WI38 (cell line): ENCODE measurements around the gene SLC6A9.

ENCODE experiments used
- H3K4me3 ChIP-seq: 2 replicates; pipeline ENCODE4 v1.5.1; 2011; ENCODE audit warnings: low read depth, mild to moderate bottlenecking, control low read depth, low read length
- TF ChIP-seq, protein P1 (sequence below): IDR thresholded peaks from 2 replicates; pipeline ENCODE4 v1.5.1; 2012; ENCODE audit warnings: low read depth, mild to moderate bottlenecking, control low read depth, low read length

Gene SLC6A9

DNA sequence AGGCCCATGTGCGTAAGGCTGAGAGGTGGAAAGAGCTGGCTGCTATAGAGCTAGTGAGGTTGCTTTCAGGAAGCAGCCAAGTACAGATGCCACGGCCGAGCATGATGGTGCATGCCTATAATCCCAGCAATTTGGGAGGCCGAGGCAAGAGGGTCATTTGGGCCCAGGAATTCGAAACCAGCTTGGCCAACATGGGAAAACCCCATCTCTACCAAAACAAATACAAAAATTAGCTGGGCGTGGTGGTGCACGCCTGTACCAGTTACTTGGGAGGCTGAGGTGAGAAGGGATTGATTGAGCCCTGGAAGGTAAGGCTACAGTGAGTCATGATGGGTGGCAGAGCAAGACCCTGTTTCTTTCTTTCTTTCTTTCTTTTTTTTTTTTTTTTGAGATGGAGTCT, 37.2 kb downstream of the SLC6A9 start:
- no peak overlapping the region for H3K4me3 ChIP-seq
- TF ChIP-seq, protein P1, sequence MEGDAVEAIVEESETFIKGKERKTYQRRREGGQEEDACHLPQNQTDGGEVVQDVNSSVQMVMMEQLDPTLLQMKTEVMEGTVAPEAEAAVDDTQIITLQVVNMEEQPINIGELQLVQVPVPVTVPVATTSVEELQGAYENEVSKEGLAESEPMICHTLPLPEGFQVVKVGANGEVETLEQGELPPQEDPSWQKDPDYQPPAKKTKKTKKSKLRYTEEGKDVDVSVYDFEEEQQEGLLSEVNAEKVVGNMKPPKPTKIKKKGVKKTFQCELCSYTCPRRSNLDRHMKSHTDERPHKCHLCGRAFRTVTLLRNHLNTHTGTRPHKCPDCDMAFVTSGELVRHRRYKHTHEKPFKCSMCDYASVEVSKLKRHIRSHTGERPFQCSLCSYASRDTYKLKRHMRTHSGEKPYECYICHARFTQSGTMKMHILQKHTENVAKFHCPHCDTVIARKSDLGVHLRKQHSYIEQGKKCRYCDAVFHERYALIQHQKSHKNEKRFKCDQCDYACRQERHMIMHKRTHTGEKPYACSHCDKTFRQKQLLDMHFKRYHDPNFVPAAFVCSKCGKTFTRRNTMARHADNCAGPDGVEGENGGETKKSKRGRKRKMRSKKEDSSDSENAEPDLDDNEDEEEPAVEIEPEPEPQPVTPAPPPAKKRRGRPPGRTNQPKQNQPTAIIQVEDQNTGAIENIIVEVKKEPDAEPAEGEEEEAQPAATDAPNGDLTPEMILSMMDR: no peak

DNA sequence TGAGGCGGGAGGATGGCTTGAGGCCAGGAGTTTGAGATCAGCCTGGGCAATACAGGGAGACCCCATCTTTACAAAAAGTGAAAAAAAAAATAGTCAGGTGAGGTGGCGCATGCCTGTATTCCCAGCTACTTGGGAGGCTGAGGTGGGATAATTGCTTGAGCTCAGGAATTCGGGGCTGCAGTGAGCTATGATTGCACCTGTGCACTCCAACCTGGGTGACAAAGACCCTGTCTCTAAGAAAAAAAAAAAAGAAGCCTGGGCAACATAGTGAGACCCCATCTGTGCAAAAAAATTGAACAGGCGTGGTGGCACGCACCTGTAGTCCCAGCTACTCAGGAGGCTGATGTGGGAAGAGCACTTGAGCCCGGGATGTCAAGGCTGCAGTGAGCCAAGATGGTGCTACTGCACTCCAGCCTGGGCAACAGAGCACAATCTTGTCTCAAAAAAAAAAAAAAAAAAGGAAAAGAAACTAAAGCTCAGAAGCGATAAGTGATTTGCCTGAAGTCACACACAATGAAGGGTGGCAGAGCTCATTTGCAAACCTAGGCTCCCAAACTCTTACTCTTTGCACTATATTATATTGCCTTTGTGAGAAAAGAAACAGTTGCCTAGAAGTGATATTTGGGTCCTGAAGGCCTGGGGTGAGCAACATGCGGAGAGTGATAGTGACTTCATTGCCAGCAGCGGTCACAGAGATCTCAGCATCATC, 37.9 kb downstream of the SLC6A9 start:
- TF ChIP-seq, protein P1: no peak
- no peak overlapping the region for H3K4me3 ChIP-seq

DNA sequence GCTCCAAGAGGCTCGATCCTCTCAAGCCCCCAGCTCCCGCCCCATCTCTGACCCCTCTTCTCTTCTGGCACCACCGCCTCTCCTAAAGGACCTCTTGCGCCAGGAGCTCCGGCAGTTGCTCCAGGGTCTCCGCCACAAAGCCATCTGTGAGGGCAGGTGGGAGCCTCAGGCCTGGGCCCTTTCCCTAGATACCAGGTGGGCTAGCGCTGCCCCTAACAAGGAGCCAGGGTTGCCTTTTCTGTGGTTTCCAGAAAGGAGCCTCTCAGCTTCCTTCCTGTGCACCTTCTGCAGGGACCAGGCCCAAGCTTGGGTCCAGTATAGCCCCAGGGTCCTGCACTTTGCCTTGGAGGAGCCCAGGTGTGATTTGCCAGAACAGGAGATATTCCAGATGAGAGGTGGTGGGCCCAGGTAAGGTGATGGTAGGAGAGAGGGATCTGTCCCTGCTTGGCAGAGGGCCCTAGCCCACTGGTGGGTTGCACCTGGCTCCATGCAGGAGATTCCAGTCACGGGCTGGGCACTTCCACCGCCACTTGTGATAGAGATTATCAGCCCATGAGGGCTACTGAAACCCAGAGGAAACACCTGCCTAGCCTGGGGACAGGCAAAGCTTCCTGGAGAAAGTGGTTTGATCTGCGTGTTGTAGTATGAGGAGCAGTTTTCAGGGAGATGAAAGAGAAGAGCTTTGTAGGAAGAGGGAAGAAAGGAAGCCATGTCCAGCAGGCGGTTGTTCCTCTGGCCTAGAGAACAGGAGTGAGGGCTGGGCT, 38.8 kb downstream of the SLC6A9 start:
- TF ChIP-seq, protein P1: no peak
- peak overlapping the region; percentile 60 for H3K4me3 ChIP-seq

DNA sequence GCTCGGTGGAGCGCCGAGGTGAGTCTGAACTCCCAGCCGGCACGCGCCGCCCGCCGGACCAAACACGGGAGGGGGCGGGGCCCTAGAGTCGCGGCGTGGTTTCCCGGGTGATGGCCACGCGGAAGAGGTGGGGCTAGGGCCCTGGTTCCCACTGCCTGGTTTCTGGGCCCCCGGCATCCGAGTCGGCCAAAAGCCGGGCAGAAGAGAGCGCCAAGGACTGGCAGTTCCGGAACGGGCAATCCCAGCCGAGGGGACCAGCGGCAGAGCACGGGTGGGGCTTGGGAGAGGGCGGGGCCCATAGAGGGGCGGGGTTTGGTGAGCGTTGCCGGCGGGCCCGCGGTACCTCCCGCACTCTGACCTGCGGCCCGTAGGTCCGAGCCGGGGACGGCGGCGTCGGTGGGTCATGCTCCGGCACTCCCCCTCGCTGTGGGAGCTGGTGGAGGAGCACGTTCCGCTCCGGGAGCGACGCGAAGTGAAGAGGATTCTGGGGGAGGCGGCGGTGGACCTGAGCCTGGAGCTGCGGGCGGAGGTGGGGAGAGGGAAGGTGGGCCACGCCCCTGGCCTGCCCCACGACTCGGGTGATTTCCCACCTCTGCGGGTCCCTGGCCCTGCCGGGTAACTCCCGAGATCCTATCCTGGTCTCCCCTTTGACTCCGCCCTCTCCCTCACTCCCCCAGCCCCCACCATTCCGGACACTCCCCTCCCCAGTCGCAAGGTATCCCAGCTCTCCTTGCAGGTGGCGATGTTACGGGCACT, 39.6 kb downstream of the SLC6A9 start, which contains the start of gene CCDC24:
TSS of gene CCDC24 (plus strand) at position 124 of the 756 bp plus-strand sequence. CDS start at position 404, 280 bp downstream.
- peak within 1 kb of the TSS; percentile 60 for H3K4me3 ChIP-seq
- TF ChIP-seq, protein P1: no peak

DNA sequence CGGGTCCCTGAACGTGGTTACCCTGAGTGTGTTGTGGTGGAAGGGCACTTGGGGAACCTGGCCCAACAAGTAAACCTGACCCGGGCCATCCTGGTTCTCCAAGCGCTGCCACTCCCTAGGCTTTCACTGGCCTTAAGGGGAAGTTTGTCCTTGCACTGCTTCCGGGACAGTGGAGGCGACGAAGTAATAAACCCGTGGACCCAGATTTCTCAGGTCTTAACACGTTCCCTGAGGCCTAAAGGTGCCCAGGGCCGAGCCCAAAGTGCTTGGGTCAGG, 40.1 kb downstream of the SLC6A9 start:
- TF ChIP-seq, protein P1: no peak
- peak overlapping the region; percentile 60 for H3K4me3 ChIP-seq

DNA sequence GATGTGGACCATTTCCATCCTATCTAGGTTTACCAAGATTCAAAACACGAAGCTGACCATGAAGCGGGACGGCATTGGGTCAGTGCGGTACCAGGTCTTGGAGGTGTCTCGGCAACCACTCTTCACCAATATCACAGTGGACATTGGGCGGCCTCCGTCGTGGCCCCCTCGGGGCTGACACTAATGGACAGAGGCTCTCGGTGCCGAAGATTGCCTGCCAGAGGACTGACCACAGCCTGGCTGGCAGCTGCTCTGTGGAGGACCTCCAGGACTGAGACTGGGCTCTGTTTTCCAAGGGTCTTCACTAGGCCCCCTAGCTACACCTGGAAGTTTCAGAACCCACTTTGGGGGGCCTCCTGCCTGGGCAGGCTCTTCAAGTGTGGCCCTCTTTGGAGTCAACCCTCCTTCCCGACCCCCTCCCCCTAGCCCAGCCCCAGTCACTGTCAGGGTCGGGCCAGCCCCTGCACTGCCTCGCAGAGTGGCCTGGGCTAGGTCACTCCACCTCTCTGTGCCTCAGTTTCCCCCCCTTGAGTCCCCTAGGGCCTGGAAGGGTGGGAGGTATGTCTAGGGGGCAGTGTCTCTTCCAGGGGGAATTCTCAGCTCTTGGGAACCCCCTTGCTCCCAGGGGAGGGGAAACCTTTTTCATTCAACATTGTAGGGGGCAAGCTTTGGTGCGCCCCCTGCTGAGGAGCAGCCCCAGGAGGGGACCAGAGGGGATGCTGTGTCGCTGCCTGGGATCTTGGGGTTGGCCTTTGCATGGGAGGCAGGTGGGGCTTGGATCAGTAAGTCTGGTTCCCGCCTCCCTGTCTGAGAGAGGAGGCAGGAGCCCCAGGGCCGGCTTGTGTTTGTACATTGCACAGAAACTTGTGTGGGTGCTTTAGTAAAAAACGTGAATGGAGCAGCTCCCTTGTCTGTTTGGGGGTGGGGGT, 40.7 kb downstream of the SLC6A9 start:
- peak overlapping the region; percentile 60 for H3K4me3 ChIP-seq
- TF ChIP-seq, protein P1: no peak
